ENCODE data around the gene ZNF30.
"Not testable (repeated sequence)": the region's sequence is repeated elsewhere in the genome, so short reads cannot be mapped to it uniquely, and the experiment has no call there.

The ZNF30 gene

DNA sequence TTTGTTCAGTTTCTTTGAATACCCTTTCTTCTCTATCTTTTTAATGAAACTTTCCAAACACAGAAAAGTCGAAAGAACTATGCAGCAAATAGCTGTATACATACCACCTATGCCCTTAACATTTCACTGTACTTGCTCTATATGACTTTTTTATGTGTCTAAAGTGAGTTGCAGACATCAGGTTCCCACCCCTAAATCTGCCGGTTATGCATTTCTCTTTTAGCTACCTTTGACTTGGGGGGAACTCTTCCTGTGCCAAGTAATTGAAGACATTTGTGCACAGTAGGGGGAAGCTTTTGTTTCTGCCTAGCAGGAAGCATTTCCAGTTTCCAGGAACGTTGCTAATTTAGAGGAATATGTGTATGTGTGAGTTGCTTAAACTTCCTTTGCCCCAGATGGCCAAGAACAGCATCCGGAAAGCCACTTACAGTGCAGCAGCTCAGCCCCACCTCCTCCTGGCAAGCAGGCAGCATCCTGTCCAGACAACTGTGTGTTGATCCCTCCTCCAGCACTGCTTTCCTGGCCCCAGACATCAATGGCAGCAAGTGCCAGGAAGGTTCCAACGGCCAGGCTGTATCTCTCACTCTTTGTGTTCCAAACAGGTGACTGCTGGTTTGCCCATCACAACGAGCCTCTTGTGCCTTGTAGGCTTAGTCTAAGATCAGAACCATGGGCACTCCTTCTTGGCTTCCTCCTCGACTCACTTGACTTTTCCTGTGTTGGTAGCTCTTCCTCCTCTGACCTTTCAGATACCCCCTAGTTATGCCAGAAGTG, 58.7 kb downstream of the ZNF30 start:
- no peak for DNase-seq (ENCODE audit: low read depth in 2 of 2)

DNA sequence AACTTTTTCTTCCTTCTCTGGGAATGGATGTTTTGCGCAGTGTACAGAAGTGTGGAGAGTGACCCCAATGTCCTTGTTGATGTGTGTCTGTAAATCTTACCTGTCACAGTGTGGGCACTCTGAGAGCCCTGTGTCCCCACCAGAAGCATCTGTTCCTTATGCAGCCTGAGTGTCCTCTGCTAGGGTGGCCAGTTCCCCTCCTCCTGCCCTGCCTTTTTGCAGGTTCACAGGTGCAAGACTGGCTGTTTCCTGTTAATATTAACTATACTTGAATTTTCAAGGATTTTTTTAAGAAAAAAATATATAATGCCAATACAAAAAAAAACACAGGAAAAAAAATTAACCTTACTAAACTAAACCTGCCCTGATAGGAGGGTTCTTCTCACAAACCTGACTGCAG, 61.4 kb downstream of the ZNF30 start:
- DNase-seq (ENCODE audit: low read depth in 2 of 2): no peak

DNA sequence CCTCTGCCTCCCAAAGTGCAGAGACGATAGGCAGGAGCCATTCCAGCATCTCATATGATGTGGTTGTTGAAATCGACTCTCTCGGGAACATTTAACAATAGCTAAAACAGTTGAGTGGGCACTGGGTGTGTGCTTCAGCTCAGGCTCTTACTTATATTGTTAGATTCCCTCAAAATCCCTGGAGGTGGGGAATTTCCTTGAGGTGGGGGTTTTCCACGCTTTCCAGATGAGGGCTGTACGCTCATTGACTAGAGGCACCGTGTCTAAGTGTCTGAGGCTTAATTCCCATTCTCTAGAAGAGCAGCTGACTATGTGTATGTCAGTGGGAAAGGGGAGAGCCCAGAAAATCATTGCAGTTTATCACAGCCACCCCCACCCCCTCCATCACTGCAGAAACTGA, 62.6 kb downstream of the ZNF30 start:
- DNase-seq (ENCODE audit: low read depth in 2 of 2): no peak

DNA sequence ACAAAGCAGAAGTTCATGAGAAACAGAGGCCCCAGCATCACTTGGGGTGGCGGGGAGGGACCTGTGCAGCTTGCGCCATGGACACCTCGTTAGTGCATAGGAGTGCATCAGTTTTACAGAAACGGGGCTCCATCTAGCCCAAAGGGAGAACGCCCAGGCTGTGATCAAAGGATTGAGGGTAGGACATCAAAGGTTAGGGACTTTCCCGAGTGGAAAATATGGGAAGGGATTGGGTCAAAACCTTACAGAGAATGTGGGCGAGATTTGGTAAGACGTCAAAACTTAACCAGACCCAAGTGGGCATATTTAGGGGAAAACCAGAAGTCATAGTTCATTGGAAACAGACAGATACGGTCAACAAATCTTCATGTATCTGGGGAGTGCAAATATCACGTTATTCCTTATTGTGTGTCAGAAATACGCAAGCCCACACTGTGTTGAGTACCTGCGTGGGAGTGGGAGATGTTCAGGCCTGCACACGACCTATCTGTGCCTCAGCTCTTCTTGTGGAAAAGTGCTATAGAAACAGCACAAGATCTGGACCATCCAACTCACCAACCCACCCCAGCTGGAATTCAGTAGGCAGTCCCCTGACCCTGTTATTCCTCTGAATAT, 64.0 kb downstream of the ZNF30 start:
- DNase-seq (ENCODE audit: low read depth in 2 of 2): peak; percentile 49 to 64

DNA sequence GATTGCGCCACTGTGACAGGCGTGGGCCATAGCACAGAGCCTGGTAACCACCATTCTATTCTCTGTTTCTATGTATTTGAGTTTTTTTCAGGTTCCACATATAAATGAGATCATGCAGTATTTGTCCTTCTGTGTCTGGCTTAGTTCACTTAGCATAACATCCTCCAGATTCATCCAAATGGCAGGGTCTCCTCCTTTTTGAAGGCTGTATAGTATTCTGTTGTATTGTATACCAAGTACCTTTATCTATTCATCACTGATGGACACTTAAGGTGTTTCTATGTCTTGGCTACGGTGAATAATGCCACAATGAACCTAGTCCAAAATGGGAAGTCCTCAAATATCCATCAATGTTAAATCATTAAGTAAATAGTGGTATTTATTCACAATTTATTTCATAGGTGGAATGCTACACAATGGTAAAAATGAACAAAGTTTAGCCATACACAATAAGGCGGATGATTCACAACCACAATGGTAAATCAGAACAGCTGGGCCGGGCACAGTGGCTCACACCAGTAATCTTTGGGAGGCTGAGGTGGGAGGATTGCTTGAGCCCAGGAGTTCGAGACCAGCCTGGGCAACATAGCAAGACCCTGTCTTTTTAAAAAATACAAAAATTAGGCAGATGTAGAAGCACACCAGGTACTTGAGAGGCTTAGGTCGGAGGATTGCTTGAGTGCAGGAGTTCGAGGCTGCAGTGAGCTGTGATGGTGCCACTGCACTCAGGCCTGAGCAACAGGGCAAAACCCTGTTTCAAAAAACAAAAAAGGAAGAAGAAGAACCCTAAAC, 65.0 kb downstream of the ZNF30 start:
- DNase-seq (ENCODE audit: low read depth in 2 of 2): no peak

DNA sequence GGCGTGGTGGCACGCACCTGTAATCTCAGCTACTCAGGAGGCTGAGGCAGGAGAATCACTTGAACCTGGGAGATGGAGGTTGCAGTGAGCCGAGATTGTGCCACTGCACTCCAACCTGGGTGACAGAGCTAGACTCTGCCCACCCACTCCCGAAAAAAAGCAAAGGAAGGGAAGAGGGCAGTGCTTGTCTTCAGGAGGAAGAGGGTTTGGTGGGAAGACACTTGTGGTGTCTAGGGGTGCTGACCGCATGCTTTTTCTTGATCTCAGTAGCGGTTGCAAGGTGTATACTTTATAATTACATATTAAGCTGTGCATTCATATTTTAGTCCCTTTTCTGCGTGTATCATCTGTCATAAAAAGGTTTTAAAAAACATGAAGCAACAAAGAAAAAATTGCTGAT, 65.9 kb downstream of the ZNF30 start:
- not testable (repeated sequence) for DNase-seq (ENCODE audit: low read depth in 2 of 2)

DNA sequence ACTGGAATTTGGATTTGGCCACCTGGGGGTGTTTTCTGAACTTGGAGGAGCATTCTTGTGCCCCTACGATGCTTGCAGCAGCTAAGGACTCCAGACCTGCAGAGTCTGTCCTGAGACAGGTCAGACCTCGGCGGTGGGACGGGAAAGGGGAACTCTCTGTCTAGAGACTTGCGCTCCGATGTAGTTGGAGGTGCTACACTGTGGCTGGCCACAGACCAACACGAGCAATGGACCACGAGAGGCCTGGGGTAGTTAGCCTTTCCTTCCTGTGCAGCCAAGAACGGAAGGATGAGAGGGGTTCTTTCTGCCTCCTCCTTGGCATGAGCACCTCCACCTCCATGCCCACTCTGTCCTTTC, 67.6 kb downstream of the ZNF30 start:
- DNase-seq (ENCODE audit: low read depth in 2 of 2): no peak
